Stimulated activated CD4-positive, alpha-beta T cell treated with anti-CD3 and anti-CD28 coated beads, TNF-alpha, amount 100 ng/mL, for 48 hours (primary cell): ENCODE measurements around the gene ZNF185.

Source experiments
- DNase-seq, 3 donors: peaks; one replicate each; pipeline ENCODE4 v3.0.0-alpha.2; 2020; ENCODE audit warnings: low read depth in 3 of 3

The ZNF185 gene

GRCh38 chrX:152897222-152898131 is at the start of gene ZNF185:
Gene ZNF185, plus strand, starts transcription at chrX:152898067. Its CDS starts 16,423 bp downstream, at chrX:152914490.
- no peak for DNase-seq

GRCh38 chrX:152850465-152850864 is 47.4 kb upstream of the ZNF185 start:
- DNase-seq: no peak

GRCh38 chrX:152853986-152854385 is 43.9 kb upstream of the ZNF185 start:
- DNase-seq: no peak

- no peak for DNase-seq
Observed at GRCh38 chrX:152861116-152861515, 36.8 kb upstream of the ZNF185 start.

DNA sequence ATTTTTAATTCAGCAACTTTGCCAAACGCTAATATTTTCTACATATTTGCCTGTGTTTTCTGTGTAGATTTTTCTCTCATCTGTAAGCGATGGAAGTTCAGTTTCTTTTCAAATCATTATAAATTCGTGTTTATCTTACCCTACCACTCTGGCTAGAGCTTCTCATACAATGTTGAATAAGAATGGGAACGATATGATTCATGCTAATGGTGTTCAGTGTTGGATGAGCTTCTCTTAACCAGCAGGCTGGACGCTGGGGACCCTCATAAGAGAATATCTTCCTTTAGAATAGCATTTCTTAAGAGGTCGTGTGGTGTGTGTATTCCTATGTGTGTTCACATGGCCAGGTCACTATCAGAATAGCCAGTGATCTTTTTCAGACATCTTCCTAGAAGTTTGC is 36.0 kb upstream of the ZNF185 start:
- DNase-seq: no peak

- DNase-seq: no peak
Observed at GRCh38 chrX:152865232-152865920, 32.5 kb upstream of the ZNF185 start.

DNA sequence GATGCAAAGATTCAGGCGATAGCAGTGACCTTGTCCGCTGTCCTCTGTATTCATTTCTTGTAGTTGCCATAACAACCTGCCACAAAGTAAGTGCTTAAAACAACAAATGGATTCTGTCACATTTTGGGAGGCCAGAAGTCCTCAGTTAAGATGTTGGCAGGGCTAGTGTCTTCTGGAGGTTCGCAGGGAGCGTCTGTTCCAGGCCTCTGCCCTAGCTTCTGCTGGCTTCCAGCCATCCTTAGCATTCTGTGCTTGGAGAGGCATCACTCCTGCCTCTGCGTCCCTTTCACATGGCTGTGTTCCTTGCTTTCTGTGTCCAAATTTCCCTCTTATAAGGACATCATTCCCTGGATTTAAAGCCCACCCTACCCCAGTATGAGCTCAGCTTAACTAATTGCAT is 31.5 kb upstream of the ZNF185 start:
- no peak for DNase-seq

- DNase-seq: no peak
Observed at GRCh38 chrX:152869972-152870371, 27.9 kb upstream of the ZNF185 start.

GRCh38 chrX:152871260-152871659 is 26.6 kb upstream of the ZNF185 start:
- DNase-seq: no peak

DNA sequence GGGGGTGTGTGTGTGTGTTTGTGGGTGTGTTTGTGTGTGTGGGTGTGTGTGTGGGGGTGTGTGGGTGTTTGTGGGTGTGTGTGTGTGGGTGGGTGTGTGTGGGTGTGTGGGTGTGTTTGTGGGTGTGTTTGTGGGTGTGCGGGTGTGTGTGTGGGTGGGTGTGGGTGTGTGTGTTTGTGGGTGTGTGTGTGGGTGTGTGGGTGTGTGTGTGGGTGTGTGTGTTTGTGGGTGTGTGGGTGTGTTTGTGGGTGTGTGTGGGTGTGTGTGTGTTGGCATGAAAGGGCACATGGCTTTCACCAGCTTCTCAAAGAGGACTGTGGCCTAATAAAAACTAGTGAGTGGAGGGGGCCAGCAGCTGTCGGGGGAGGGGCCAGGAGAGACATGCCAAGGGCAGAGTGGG is 25.3 kb upstream of the ZNF185 start:
- no peak for DNase-seq

DNA sequence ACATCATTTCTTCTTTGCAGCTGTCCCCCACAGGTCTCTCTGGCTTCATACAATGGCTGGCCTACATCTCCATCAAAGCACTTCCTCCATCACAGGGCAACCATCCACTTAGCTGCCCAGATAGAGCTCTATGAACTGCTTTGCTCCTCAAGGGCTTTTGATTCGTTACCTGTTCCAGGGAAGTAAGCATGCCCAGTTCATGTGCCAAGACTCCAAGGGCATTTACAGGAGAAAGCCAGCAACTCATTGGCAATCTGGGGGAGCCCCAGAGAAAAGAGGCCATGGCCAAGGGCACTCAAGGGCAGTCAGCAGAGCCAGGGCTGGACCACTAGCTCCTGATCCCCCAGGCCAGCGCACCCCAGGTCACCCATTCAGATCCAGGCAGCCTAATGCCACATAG is 24.5 kb upstream of the ZNF185 start:
- DNase-seq: no peak

DNA sequence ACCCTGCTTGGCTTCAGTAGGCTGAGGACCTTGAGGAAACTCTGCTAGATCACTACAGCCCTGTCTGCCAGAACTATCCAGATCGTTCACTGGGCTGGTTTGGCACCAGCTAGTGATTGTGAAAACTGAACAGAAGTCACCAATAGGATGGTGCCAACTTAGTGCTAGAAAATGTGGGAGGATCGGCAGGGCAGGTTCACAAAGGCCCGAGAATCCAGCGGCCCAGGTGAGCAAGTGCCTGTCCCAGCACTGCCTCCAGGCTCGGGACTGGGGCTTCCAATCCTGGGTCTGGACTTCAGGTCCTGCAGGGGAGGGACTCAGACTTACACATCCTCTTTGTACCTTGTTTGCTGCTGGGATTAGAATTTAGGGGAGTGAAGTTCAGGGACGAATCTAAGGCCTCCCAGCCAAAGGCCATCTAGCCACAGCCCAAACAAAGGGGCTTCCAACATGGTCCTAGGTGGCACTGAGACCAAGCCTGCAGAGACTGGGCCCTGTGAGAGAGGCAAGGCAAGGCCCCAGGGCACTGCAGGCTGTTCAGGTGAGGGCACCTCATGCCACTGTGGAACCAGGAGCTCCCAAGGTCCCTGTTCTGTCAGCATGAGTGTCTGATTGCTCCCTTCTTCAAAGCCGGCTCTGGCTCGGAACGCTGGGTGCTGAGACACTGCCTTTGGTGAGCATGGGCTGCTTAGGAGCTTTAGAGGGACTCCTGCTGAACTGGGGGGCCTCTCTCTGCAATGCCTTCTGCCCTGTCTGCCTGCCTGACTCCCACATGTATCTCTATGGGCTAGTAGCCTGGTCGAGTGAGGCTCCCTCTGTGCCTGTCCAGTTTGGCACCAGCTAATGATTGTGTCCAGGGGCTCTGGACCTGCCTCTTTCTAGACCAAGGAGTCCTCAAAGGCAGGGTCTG is 20.7 kb upstream of the ZNF185 start:
- no peak for DNase-seq

DNA sequence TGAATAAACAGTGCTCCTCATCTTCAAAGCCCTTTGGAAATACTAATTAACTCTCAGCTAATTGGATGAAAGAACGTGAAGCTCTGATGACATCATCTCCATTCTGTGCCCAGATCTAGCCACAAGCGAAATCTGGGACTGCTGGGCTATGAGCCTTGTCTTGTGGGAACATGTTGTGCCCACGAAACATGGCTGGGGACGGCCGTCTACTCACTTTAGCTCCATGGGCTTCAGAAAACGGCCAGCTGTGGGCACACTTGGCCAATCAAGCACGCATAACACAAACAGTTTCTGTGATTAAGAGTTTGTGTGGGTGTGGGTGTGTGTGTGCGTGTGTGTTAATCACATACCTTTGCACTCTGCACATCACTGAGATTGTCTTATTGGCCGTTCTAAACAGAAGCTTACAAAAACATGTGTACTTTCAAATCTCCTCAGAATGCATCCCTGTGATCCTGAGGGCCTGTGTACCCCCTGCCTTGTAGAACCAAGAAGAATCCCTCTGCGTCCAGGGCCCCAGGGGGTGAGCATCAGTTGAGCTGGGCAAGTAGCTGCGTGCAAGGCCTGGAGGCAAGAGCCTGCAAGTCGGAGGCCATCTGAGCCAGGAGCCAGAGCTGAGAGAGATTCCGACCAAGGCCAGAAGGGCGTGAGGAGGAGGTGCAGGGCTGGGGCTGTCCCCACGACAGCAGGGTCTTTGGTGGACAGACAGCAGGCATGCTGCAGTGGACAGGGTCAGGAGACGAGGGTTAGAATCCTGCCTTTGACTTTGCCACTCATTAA is 18.7 kb upstream of the ZNF185 start:
- DNase-seq: no peak

- no peak for DNase-seq
Observed at GRCh38 chrX:152881289-152881688, 16.6 kb upstream of the ZNF185 start.

DNA sequence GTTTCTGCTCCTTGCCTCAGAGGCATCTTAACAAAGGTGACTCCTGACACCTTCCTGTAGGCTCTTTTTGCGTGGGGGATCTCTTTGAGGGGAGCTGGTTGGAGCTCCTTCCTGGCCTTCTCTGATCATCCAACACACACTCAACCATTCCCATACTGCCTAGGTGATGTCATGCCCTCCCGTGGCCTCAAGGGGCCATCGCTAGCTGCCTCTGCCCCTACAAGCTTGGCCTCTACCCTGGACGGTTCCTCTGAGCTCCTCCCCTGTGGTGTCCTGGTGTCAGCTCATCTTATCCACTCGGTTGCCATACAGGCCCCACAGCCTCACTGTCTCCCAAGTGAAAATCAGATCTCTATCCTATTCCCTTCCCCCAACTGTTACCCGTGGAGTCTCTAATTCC is 13.7 kb upstream of the ZNF185 start:
- no peak for DNase-seq

DNA sequence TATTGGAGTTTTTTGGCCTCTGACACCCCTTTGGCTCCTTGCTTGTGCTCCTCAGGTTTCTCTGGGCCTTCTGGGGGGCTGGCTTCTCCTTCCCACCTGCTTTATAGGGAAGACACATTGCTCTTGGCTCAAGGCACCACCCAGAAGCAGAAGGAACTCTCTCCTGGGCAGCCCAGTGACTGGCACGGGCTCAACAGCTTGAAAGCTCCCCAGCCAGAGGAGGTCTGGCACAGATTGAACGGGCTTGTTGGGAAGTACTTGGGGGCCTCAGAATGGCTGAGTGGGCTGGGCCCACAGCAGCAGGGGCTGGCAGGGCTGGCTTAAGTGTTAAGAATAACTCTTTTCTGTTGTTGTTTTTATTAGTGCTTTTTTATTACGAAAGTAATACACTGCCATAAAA is 11.2 kb upstream of the ZNF185 start:
- no peak for DNase-seq

DNA sequence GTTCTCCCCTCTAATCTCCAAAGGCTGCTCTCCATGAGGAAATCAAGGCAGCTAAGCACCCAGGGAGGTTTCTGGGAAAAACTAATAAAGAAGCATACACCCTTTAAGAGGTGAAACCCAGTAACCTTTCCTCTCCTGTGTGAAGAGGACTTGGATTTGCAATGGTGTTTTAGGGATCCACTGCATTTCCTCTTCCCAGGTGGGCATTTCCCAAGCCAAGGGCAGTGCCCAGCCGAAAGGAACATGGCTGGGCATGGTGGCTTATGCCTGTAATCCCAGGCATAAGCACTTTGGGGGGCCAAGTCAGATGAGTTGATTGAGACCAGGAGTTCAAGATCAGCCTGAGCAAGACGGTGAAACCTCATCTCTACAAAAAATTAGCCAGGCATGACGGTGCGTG is 5.4 kb upstream of the ZNF185 start:
- DNase-seq: no peak

- DNase-seq: no peak
Observed at GRCh38 chrX:152892999-152893891, 4.6 kb upstream of the ZNF185 start.

GRCh38 chrX:152893980-152894610 is 3.8 kb upstream of the ZNF185 start:
- DNase-seq: no peak

DNA sequence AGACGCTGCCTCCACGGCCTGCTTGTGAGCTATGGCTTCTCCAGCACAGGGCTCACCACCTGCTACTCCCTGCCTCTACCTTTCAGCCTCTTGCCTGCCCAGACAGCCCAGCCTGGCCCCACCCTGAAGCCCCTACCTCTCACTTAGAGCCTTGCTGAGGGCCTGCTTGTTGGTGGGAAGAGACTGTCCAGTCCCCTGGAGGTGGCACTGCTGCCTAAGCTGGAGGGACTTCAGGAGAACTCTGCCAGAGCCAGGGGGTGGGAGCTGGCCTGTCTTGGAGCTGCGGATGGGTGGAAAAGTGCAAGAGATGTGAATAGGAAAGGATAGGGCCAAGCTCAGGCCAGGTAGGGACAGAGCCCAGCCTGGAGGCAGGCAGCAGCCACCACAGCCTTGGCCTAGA is 2.7 kb upstream of the ZNF185 start:
- no peak for DNase-seq
